GM19193 (cell line): Measurements from ENCODE around the gene SEL1L3.
A peak's percentile ranks its signal among the peaks of the same experiment; 100 is the strongest.

Source experiments
- POLR2A ChIP-seq: IDR thresholded peaks from 4 replicates; pipeline ENCODE4 v1.6.1; 2011; ENCODE audit not compliant: insufficient read depth, insufficient read length; ENCODE audit errors: extremely low read depth

Gene SEL1L3

DNA sequence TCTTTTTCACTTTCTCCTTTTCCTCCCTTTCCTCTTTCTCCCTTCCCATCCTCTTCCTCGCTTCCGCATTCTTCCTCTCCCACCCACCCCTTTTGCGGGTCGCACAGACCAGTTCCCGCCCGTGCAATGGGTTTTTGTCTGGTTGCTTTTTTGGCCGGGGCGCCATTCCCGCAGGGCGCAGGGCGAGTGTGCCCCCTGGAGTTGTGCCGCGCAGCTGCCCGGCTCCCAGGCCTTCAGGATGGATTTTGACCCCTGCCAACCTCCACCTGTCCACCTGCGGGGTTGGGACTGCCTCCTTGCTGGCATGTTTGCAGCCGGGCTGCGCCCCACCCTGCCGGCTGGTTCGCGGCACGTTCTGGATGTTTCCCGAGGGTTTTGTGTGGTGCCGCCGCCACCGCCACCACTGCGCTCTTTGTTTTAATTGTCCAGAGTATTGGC is 578 bp upstream of the SEL1L3 start:
- TF ChIP-seq POLR2A, result no peak

DNA sequence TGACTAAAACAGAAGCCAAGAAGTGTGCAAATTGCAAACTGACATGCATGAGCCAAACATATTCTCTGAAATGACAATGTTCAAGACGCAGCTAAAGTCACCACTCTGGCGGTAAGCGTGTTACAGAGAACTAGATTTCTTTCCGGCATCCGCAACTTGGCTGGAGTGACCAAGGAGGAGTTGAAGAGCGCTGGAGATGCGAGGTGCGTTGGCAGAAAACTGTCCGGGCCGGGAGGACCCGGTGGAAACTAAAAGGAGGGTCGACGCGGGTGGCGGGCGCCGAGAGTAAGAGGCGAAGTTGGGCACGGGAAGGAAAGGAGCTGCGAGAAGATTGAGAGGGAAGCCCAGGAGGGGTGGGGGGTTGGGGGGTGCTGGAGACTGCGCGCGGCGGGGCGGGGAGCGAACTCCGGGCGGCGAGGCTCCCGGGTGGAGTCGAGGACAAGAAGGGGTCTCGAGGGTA is 807 bp downstream of the SEL1L3 start:
- TF ChIP-seq POLR2A, result no peak

DNA sequence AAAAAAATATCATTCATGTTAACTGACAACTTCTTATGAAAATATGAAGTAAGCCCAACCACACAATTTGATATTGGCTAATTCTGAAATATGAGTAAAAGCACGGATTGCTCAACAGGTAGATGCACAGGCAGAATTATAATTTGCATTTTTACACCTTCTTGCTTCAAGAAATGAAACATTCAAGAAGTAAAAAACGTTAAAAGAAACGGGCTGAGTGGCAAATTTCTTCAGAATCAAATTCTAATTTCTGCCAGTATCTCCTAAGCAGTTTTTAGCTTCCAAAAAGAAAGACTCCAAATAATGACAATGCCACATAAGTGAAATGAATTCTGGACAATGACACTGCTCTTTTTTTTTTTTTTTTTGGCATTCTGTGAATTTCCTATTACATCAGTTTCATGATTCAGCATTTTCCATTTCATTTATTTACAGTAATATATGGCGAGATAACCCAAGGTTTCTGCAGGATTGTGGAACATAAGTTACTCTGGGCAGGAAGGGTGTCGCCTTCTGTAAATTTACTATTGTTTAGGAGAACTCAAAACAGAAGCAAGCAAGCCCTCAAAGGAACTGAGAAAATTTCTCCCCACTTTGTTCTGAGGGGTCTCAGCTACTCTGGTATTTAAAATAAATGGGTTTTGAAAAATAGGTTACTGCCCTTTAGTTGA is 1.4 kb downstream of the SEL1L3 start:
- TF ChIP-seq POLR2A, result no peak

DNA sequence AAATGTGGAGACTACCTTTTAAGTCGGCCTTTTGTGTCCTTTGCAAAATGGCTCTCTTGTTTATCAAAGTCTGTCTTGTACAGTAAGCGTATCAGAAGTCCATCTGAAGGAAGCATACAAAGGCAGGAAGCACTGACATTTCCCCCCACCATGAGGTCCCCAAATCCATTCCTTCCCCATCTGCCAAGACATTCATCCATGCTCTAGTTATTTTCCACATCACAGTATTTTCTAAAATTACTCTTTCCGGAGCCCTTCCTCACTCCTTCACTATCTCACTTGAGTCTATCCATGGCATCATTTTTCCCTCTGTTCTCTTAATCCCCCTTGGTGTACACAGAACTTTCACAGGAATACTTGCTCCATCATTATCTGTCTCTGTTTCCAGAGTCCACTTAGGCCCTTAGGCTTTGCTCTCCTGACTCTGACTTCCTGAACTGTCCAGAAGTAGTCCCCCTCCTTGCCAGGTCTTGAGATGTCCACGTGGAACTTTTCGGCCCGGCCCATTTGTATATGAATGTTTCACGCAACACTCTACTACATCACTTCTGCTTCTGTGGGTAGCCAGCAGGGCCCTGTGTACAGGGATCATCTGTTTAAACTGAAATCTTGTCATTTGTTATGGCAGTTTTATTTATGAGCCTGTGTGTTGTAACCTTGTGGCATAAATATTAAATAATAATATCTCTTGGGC is 2.1 kb downstream of the SEL1L3 start:
- peak; percentile 31 for TF ChIP-seq POLR2A

DNA sequence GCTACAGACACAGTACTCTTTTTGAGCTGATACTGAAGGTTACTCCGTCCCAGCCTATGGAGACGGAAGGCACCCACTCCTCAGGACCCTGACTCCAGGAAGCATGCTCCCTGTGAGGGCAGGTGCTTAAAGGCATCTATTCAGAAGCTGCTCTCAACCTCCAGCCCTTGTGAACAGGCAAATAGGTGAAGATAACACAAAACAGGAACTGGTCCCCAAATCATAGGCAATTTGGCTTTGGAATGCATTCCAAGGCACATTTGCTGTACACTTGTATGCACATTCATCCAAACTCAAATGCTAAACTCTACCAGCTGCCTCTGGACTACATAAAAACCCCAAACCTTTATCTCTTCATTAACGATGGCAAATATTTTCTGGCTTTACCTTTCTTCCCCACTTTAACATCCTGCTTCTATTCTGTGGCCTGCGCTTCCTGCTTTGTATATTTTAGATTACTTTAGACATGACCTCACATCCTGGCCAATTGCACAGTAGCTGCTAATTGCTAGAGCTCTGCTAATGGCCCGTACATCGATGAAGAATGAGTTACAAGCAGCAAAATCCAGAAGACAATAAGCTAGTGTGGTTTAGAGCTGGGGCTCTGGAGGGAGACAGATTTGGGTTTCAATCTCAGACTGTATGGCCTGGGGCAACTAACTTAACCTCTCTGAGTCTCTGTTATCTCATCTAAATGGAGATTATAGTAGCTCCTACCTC is 3.2 kb downstream of the SEL1L3 start:
- no peak for TF ChIP-seq POLR2A

DNA sequence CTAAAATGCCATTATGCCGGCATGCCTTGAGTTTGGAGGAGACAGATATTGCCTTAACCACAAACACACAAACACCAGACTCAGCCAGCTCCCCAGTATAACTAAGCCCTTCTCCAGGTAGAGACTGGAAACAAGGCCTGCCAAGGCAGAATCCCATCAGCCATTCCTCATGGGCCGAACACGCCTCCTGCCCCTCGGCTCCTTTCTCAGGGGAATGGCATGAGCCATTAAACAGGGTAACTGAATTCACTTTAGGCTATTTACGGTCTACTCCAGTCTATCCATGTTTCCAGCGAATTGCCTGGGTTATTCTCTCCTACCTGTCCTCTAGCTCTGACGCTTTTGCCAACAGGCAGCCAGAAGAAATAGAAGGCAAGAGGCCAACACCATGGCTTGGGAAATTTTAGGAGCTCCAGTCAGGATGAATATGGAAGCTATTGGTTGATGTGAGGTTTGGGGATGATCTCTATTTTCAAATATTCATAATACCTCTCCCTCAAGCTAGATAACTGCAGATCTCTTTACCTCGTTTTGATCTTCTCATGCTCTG is 4.9 kb downstream of the SEL1L3 start:
- no peak for TF ChIP-seq POLR2A

DNA sequence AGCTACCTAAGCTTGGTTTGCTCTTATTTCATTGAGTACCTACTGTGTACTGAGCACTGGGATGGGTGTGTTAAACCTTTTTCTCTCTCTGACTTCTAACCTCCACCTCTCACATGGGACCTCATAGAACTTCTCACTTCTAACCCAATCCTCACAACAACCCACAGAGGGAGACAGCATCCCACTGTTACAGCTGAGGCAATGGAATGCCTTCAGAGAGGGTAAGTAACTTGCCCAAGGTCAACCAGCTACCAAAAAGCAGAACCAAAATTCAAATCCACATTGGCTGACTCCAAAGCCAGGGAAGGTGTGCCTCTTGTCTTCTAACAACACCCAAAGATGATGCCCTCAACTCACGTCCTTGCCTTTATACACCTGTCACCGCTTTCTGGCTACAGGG is 5.4 kb downstream of the SEL1L3 start:
- no peak for TF ChIP-seq POLR2A

DNA sequence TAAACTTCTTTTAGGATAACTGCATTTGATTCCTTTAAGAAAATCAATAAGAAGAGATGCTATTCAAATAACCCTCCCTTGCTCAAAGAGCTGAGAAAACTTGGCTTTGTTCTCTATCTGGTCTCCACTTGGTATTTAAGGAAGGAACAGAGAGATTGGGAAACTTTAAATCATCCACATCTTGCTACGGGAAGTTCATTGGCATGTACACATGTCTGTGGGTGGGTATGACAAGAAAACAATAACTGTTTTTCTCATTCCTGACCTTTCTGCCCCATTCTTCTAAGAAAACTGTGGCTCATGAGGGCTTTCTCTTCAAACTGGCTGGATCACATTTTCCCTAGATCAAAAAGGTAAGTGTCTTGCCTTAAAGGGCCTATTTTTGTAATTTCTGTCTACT is 6.0 kb downstream of the SEL1L3 start:
- TF ChIP-seq POLR2A, result no peak

DNA sequence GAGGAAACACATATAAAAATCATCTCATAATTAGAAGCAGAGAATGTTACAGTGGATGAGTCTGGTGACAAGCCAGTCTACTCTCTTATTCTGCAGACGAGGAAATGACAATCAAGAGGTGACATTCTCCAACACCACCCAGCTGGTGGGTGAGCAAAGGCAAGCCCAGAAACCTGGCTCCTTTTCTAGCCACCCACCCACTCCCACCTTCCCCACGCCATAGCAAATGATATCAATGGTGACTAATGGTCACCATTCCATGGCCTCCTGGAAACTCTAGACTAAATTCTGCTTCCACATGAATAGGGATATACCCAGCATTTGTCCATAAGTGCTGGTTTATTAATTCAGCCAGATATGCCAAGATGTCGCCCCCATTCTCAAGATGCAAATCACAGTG is 10.7 kb downstream of the SEL1L3 start:
- no peak for TF ChIP-seq POLR2A

DNA sequence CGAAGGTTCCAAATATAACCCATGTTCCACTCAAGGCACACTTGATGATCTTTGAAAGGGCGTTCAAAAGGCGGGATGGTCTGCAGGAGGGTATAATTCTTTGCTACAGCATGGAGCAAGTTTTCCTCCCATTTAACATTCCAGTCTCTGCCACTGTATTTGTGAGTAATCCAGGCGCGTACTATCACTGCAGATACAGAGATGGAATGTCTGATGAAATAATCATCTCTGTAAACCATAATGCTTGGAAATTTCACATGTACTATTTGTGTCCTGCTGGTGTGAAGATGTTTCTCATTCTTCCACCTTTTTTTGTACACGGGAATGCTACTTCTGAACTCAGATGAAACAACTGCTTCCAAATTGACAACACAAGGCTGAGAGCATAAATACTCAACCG is 15.5 kb downstream of the SEL1L3 start:
- no peak for TF ChIP-seq POLR2A

DNA sequence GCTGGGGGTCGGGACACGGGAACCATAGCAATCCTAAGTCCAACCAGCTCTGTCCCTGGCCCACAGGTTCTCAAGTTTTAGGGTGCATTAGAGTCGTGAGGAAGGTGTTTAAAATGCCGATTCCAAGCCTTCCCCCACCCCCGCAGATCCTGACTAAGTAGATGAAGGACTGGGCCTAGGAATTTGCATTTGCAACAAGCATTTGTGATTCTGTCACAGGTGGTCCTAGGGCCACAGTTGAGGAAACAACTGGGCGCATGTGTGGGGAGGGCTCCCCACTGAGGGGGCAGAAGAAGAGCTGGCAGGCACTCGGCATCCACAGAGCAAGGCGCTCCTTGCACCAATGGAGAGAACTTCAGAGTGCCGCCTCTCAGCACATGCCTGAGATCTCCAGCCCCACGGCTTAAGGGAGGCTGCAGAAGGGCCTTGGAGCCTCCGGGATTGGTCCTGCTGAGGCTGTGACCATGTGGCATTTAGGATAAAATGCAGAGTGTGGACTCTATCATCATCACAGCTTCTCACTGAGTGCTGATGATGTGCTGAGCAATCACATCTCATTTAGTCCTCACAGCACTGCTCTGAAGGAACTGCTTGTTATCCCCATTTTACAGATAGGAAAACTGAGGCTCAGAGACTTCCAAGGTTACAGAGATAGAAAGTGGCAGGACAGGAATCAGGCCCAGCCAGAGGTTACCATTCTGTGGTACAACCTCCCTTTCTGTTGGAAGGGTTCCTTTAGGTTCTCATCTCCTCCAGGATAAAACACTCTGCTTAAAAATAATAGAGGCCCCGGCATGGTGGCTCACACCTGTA is 16.7 kb downstream of the SEL1L3 start:
- no peak for TF ChIP-seq POLR2A

DNA sequence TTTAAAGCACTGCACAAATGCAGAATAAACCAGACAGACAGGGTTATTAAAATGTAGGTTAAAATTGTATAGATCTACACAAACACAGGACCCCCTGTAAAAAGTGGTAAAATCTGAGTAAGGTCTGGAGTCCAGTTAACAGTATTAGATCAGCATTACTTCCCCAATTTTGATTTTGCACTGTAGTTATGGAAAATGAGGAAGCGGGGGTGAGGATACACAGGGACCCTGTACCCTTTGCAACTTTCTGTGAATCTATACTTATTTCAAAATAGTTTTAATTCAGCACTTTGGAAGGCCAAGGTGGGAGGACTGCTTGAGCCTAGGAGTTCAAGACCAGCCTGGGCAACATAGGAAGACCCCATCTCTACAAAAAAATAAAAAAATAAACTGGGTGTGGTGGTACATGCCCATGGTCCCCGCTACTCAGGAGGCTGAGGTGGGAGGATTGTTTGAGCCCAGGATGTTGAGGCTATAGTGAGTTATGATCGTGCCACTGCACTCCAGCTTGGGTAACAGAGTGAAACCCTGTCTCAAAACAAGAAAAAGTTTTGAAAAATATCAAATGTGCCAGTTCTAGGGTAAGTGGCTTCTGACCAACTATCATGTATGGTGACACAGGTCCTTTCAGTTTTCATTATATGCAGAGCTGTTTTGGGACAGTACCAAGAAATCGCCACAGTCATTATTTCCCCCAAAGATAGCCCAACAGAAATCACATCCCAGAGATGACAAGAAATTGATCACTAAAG is 17.7 kb downstream of the SEL1L3 start:
- no peak for TF ChIP-seq POLR2A

DNA sequence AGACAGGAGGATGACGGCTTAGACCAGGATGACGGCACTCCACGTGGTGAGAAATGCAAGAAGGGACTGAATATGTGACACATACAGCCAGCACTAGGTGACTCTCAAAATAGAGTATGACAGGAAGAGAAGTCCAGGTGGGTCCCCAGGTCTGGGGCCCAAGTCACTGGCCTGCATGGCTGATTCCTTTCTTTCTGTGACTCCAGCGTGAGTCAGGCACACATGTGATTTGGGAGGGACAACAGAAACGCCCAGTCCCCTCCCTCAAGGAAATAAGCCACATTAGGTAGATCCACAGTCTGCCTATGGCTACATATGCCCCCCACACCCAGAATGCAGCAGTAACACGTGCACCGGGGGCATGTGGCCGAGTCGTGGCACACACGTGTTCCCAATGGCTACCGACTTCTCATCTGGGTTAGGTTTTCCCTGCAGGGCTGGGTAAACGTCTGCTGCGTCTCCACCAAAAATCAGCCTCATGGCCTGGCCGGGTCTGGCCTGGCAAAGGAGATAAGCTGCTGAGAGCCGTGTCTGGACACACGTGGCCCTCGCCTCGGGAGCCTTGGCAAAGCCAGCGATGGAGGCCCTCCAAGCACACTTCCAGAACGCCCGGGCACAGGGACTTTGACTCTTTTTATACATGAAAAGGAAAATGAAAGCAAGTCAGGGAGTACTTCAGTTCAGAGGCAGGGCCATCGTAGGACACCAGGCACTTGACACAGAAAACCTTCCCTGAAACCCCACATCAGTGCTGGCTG is 19.3 kb downstream of the SEL1L3 start:
- no peak for TF ChIP-seq POLR2A
